HG03558 (cell line): ENCODE measurements around the gene RSBN1.
A peak's percentile ranks its signal among the peaks of the same experiment; 100 is the strongest.
"Not testable (repeated sequence)": the region's sequence is repeated elsewhere in the genome, so short reads cannot be mapped to it uniquely, and the experiment has no call there.

Experiments
- ATAC-seq: cut with Tn5 transposase; IDR thresholded peaks from one replicate; pipeline ENCODE4 v1.9.1; 2021; ENCODE audit warnings: moderate number of reproducible peaks; ENCODE audit not compliant: unreplicated experiment; ENCODE audit errors: extremely low read depth

RSBN1 gene

GRCh38 chr1:113783254-113784103, 28.8 kb downstream of the RSBN1 start:
- ATAC-seq = peak; percentile 51

- no peak for ATAC-seq
Observed at GRCh38 chr1:113782406-113782805, 29.9 kb downstream of the RSBN1 start.

- no peak for ATAC-seq
Observed at GRCh38 chr1:113780374-113781146, 31.7 kb downstream of the RSBN1 start.

GRCh38 chr1:113779542-113779941, 32.7 kb downstream of the RSBN1 start:
- no peak for ATAC-seq

GRCh38 chr1:113777561-113777960, 34.7 kb downstream of the RSBN1 start:
- ATAC-seq = no peak

GRCh38 chr1:113770031-113770430, 42.2 kb downstream of the RSBN1 start:
- no peak for ATAC-seq

GRCh38 chr1:113769601-113769970, 42.7 kb downstream of the RSBN1 start:
- no peak for ATAC-seq

- ATAC-seq = no peak
Observed at GRCh38 chr1:113768916-113769600, 43.2 kb downstream of the RSBN1 start.

- ATAC-seq = no peak
Observed at GRCh38 chr1:113765306-113766230, 46.7 kb downstream of the RSBN1 start.

GRCh38 chr1:113763661-113764060, 48.6 kb downstream of the RSBN1 start:
- no peak for ATAC-seq

- no peak for ATAC-seq
Observed at GRCh38 chr1:113761937-113762336, 50.3 kb downstream of the RSBN1 start.

GRCh38 chr1:113760102-113761080, 51.9 kb downstream of the RSBN1 start:
- ATAC-seq = no peak

GRCh38 chr1:113759333-113760101, 52.8 kb downstream of the RSBN1 start, which contains the start of gene PHTF1:
Gene PHTF1, minus strand, starts transcription at chr1:113759486. Its CDS starts 783 bp downstream, at chr1:113758703.
- peak; percentile 48 for ATAC-seq

- ATAC-seq = peak; percentile 48
Observed at GRCh38 chr1:113758631-113759332, 53.5 kb downstream of the RSBN1 start.

GRCh38 chr1:113756461-113756860, 55.8 kb downstream of the RSBN1 start:
- ATAC-seq = no peak

- not testable (repeated sequence) for ATAC-seq
Observed at GRCh38 chr1:113753333-113753732, 58.9 kb downstream of the RSBN1 start.

- no peak for ATAC-seq
Observed at GRCh38 chr1:113751516-113751915, 60.8 kb downstream of the RSBN1 start.
